OCI-LY1 (cell line): Measurements from ENCODE around the gene SH3BP4.
"Not testable (repeated sequence)": the region's sequence is repeated elsewhere in the genome, so short reads cannot be mapped to it uniquely, and the experiment has no call there.

Experiments
- H2AFZ ChIP-seq: fragments of 200-600 bp; sonication (generic), shearing (Covaris generic); 2 replicates; pipeline ENCODE4 v1.6.0; 2014; ENCODE audit warnings: antibody characterized with exemption, mild to moderate bottlenecking, low read length
- H3F3A ChIP-seq: fragments of 200-600 bp; sonication (generic), shearing (Covaris generic); 2 replicates; pipeline ENCODE4 v1.6.0; 2014; ENCODE audit warnings: mild to moderate bottlenecking, antibody characterized with exemption, low read length, moderate library complexity; ENCODE audit not compliant: insufficient read depth
- H3K27ac ChIP-seq: fragments of 200-600 bp; sonication (generic); 2 replicates; pipeline ENCODE4 v1.5.1; 2014; ENCODE audit warnings: low read length, mixed run types, mild to moderate bottlenecking, low read depth; ENCODE audit not compliant: poor library complexity, severe bottlenecking
- H3K27me3 ChIP-seq: fragments of 200-600 bp; sonication (generic); 2 replicates; pipeline ENCODE4 v1.6.0; 2014; ENCODE audit warnings: antibody characterized with exemption, mild to moderate bottlenecking, low read length, moderate library complexity; ENCODE audit not compliant: insufficient read depth
- H3K36me3 ChIP-seq: fragments of 200-600 bp; sonication (generic); 2 replicates; pipeline ENCODE4 v1.6.1; 2014; ENCODE audit warnings: mild to moderate bottlenecking, antibody characterized with exemption, low read length, moderate library complexity, mixed read lengths; ENCODE audit not compliant: insufficient read depth
- H3K4me1 ChIP-seq: fragments of 200-600 bp; sonication (generic); 2 replicates; pipeline ENCODE4 v1.5.1; 2014; ENCODE audit warnings: mild to moderate bottlenecking, low read length, moderate library complexity; ENCODE audit not compliant: insufficient read depth, severe bottlenecking
- H3K4me2 ChIP-seq: fragments of 200-600 bp; sonication (generic), shearing (Covaris generic); 2 replicates; pipeline ENCODE4 v1.6.1; 2014; ENCODE audit warnings: low read length
- H3K4me3 ChIP-seq: fragments of 200-600 bp; sonication (generic); 2 replicates; pipeline ENCODE4 v1.5.1; 2014; ENCODE audit warnings: low read length, low read depth, mild to moderate bottlenecking, mixed read lengths; ENCODE audit not compliant: poor library complexity, severe bottlenecking
- H3K79me2 ChIP-seq: fragments of 200-600 bp; shearing (Covaris generic); 2 replicates; pipeline ENCODE4 v1.6.1; 2016; ENCODE audit warnings: mixed run types, low read length, mixed read lengths; ENCODE audit not compliant: insufficient read depth
- H3K9ac ChIP-seq: fragments of 200-600 bp; sonication (generic), shearing (Covaris generic); 2 replicates; pipeline ENCODE4 v1.6.1; 2014; ENCODE audit warnings: mild to moderate bottlenecking, low read length, mixed read lengths
- H3K9me2 ChIP-seq: fragments of 200-600 bp; sonication (generic), shearing (Covaris generic); 2 replicates; pipeline ENCODE4 v1.6.1; 2014; ENCODE audit warnings: low read depth, mild to moderate bottlenecking, low read length, mixed read lengths
- H3K9me3 ChIP-seq: fragments of 200-600 bp; shearing (Covaris generic); 2 replicates; pipeline ENCODE4 v1.6.1; 2014; ENCODE audit warnings: low read length, mixed read lengths
- H4K20me1 ChIP-seq: fragments of 200-600 bp; sonication (generic), shearing (Covaris generic); 2 replicates; pipeline ENCODE4 v1.6.0; 2016; ENCODE audit warnings: mild to moderate bottlenecking, low read length; ENCODE audit not compliant: insufficient read depth
- EZH2 ChIP-seq: fragments of 200-600 bp; sonication (generic), shearing (Covaris generic); IDR thresholded peaks from 2 replicates; pipeline ENCODE4 v1.8.0; 2017; ENCODE audit warnings: borderline replicate concordance, mixed run types, mild to moderate bottlenecking, antibody characterized with exemption, low read length, moderate library complexity, mixed read lengths
- TF ChIP-seq, protein P1 (sequence below): fragments of 200-600 bp; sonication (generic), shearing (Covaris generic); IDR thresholded peaks from 2 replicates; pipeline ENCODE4 v1.5.1; 2017; ENCODE audit warnings: mild to moderate bottlenecking, antibody characterized with exemption, low read length, moderate library complexity, mixed read lengths

SH3BP4 gene

DNA sequence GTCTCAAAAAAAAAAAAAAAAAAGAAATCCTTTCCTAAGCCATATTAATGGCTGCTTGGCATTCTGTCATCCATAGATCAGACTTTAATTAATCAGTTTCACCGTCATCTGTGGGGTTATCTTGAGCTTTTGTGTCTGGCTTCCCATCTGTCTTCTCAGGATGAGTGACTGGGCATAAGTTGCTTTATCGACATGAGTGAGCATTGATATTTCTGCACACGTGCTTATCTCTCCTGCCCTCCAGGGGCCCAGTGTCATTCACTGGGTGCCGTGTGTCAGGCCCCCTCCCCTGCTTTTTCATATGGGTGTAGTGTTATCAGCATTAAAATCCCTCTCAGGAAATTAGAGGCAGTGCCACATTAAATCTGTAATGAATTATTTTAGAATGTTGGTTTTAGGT lies 65.6 kb downstream of the SH3BP4 start:
- H3K36me3 ChIP-seq: no peaks in the 10 kb centered on the region
- no peak overlapping the region for H2AFZ ChIP-seq
- H4K20me1 ChIP-seq: no peaks in the 10 kb centered on the region
- no peaks in the 10 kb centered on the region for H3K9me3 ChIP-seq
- no peaks in the 10 kb centered on the region for H3K79me2 ChIP-seq
- no peaks in the 10 kb centered on the region for H3K9me2 ChIP-seq
- no peak overlapping the region for H3K4me3 ChIP-seq
- H3K27me3 ChIP-seq: no peaks in the 10 kb centered on the region
- no peak for TF ChIP-seq EZH2
- TF ChIP-seq, protein P1, sequence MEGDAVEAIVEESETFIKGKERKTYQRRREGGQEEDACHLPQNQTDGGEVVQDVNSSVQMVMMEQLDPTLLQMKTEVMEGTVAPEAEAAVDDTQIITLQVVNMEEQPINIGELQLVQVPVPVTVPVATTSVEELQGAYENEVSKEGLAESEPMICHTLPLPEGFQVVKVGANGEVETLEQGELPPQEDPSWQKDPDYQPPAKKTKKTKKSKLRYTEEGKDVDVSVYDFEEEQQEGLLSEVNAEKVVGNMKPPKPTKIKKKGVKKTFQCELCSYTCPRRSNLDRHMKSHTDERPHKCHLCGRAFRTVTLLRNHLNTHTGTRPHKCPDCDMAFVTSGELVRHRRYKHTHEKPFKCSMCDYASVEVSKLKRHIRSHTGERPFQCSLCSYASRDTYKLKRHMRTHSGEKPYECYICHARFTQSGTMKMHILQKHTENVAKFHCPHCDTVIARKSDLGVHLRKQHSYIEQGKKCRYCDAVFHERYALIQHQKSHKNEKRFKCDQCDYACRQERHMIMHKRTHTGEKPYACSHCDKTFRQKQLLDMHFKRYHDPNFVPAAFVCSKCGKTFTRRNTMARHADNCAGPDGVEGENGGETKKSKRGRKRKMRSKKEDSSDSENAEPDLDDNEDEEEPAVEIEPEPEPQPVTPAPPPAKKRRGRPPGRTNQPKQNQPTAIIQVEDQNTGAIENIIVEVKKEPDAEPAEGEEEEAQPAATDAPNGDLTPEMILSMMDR: no peak
- no peak overlapping the region for H3K4me2 ChIP-seq
- H3K27ac ChIP-seq: no peak overlapping the region
- no peaks in the 10 kb centered on the region for H3K4me1 ChIP-seq
- H3K9ac ChIP-seq: no peak overlapping the region
- H3F3A ChIP-seq: no peaks in the 10 kb centered on the region

- Histone ChIP-seq H3K9ac (no peak overlapping the region), H3K27me3 (no peaks in the 10 kb centered on the region), H3K4me2 (no peak overlapping the region), H2AFZ (no peak overlapping the region), H3K27ac (no peak overlapping the region), H3K9me2 (no peaks in the 10 kb centered on the region), H3K4me1 (no peaks in the 10 kb centered on the region), H4K20me1 (no peaks in the 10 kb centered on the region), H3F3A (no peaks in the 10 kb centered on the region), H3K4me3 (no peak overlapping the region), H3K79me2 (no peaks in the 10 kb centered on the region), H3K36me3 (no peaks in the 10 kb centered on the region), H3K9me3 (no peaks in the 10 kb centered on the region)
- TF ChIP-seq, protein P1: no peak
- TF ChIP-seq EZH2: no peak
These were observed 67.0 kb downstream of the SH3BP4 start for GRCh38 chr2:235018838-235019237.

- not testable (repeated sequence) for H3K36me3 ChIP-seq, H3K9me3 ChIP-seq, H4K20me1 ChIP-seq, H3K9ac ChIP-seq, H2AFZ ChIP-seq, H3K27ac ChIP-seq, H3K4me3 ChIP-seq, H3K4me2 ChIP-seq, H3K79me2 ChIP-seq, H3F3A ChIP-seq, H3K9me2 ChIP-seq, H3K4me1 ChIP-seq, H3K27me3 ChIP-seq
These were observed 68.3 kb downstream of the SH3BP4 start for GRCh38 chr2:235020141-235020540.

DNA sequence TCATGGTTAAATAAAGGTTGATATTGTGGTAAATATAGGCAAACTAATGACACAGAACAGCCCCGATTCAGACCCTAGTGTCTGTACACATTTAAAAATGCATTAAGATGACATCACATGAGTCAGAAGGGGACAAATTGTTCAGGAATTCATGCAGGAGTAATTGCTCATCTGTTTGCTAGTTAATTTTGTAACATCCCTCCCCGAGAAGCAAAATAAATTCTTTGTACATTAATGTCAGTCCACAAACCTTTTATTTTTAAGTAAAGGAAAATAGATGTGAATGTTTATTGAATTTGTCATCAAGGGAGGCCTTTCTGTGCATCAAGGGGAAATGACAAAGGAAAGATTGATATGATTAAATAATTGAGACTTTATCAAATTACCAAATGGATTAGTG lies 69.9 kb downstream of the SH3BP4 start:
- H2AFZ ChIP-seq: no peak overlapping the region
- no peaks in the 10 kb centered on the region for H3K36me3 ChIP-seq
- TF ChIP-seq EZH2: no peak
- TF ChIP-seq, protein P1: no peak
- no peaks in the 10 kb centered on the region for H4K20me1 ChIP-seq
- H3K4me3 ChIP-seq: no peak overlapping the region
- no peaks in the 10 kb centered on the region for H3K79me2 ChIP-seq
- no peak overlapping the region for H3K9ac ChIP-seq
- no peaks in the 10 kb centered on the region for H3K9me2 ChIP-seq
- no peaks in the 10 kb centered on the region for H3F3A ChIP-seq
- no peaks in the 10 kb centered on the region for H3K4me1 ChIP-seq
- H3K4me2 ChIP-seq: no peak overlapping the region
- H3K27me3 ChIP-seq: no peaks in the 10 kb centered on the region
- no peaks in the 10 kb centered on the region for H3K9me3 ChIP-seq
- no peak overlapping the region for H3K27ac ChIP-seq
